Nephron (organoid): ENCODE results near the gene IL21.

Experiments
- H3K27ac Mint-ChIP-seq, 3 experiments: 2 replicates each; pipeline ENCODE4 v1.8.0; 2020; ENCODE audit warnings: mixed read lengths in 3 of 3, mild to moderate bottlenecking in 2 of 3, moderate library complexity in 1 of 3
- H3K27me3 Mint-ChIP-seq: 2 replicates; pipeline ENCODE4 v1.8.0; 2021; ENCODE audit warnings: low read depth, mild to moderate bottlenecking, moderate library complexity, mixed read lengths
- H3K36me3 Mint-ChIP-seq: 2 replicates; pipeline ENCODE4 v1.8.0; 2020; ENCODE audit warnings: low read depth, mixed read lengths
- H3K4me1 Mint-ChIP-seq: 2 replicates; pipeline ENCODE4 v1.8.0; 2020; ENCODE audit warnings: mixed read lengths
- H3K4me3 Mint-ChIP-seq, 3 experiments: 2 replicates each; pipeline ENCODE4 v1.8.0; 2020; ENCODE audit warnings: mild to moderate bottlenecking in 3 of 3, mixed read lengths in 3 of 3, moderate library complexity in 2 of 3
- H3K9me3 Mint-ChIP-seq: 2 replicates; pipeline ENCODE4 v1.8.0; 2020; ENCODE audit warnings: mixed read lengths
- TF ChIP-seq, protein P1 (sequence below), 3 experiments: fragments of 200-600 bp; sonication (generic); IDR thresholded peaks; one replicate each; pipeline ENCODE4 v1.5.0; 2021; ENCODE audit warnings: antibody characterized with exemption in 3 of 3; ENCODE audit not compliant: unreplicated experiment in 3 of 3

IL21 gene

DNA sequence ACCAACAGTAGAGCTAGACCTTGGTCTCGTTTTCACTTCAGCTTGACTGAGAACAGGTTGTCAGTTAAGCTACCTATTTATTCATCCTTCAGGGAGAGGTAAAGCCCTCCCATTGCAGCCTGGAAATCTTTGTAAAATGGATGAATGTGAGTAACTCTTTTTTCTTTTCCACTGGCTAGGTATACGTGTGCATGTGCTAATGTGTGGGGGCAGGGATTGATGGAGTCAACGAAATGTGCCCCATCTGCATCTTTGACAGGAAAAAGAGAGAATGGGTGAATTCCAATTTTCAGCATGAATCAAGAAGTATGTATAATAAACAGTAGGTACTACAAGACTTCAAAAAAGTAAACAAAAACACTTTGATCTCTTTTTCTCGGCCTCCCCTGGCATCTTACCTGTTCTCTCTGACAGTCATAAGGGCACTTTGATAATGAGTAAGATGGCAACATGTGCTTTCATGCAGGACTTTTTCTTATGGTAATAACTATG, at the start of gene IL21:
Gene IL21, minus strand, starts transcription at position 51 of the 492 bp plus-strand sequence. CDS start 55 bp downstream, outside the sequence.
- H3K4me3 Mint-ChIP-seq, result no peak within 1 kb of the TSS
- no peaks in the 10 kb centered on the region for H3K9me3 Mint-ChIP-seq
- H3K27ac Mint-ChIP-seq, result no peak within 1 kb of the TSS
- TF ChIP-seq, protein P1, sequence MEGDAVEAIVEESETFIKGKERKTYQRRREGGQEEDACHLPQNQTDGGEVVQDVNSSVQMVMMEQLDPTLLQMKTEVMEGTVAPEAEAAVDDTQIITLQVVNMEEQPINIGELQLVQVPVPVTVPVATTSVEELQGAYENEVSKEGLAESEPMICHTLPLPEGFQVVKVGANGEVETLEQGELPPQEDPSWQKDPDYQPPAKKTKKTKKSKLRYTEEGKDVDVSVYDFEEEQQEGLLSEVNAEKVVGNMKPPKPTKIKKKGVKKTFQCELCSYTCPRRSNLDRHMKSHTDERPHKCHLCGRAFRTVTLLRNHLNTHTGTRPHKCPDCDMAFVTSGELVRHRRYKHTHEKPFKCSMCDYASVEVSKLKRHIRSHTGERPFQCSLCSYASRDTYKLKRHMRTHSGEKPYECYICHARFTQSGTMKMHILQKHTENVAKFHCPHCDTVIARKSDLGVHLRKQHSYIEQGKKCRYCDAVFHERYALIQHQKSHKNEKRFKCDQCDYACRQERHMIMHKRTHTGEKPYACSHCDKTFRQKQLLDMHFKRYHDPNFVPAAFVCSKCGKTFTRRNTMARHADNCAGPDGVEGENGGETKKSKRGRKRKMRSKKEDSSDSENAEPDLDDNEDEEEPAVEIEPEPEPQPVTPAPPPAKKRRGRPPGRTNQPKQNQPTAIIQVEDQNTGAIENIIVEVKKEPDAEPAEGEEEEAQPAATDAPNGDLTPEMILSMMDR (IDR thresholded peaks at IDR 0.05; ENCODE audit: unreplicated experiment in 3 of 3), result no peak
- H3K4me1 Mint-ChIP-seq, result no peaks in the 10 kb centered on the region
- no peaks in the 10 kb centered on the region for H3K27me3 Mint-ChIP-seq
- H3K36me3 Mint-ChIP-seq, result no peaks in the 10 kb centered on the region

DNA sequence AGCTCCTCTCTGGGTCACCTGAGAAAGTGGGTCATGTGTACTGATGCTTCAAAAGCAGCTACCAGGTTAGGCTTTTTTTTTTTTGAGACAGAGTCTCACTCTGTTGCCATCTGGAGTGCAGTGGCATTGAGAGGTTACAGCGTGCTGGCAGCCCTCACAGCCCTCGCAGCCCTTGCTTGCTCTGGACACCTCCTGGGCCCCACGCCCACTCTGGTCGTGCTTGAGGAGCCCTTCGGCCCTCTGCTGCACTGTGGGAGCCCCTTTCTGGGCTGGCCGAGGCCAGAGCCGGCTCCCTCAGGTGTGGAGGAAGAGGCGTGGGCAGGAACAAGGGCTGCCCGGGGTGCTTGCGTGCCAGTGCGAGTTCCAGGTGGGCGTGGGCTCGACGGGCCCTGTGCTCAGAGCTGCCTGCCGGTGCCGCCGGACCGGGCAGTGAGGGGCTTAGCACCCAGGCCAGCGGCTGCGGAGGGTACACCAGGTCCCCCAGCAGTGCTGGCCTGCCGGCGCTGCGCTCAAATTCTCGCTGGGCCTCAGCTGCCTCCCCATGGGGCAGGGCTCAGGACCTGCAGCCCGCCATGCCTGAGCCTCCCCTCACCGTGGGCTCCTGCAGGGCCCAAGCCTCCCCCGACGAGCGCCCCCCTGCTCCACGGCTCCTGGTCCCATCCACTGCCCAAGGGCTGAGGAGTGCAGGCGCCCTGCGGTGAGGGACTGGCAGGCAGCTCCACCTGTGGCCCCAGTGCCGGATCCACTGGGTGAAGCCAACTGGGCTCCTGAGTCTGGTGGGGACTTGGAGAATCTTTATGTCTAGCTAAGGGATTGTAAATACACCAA, 49.3 kb upstream of the IL21 start:
- H3K36me3 Mint-ChIP-seq, result no peaks in the 10 kb centered on the region
- H3K4me1 Mint-ChIP-seq, result peaks cover 7% of the 10 kb centered on the region
- TF ChIP-seq, protein P1 (IDR thresholded peaks at IDR 0.05; ENCODE audit: unreplicated experiment in 3 of 3), result no peak
- H3K27me3 Mint-ChIP-seq, result no peaks in the 10 kb centered on the region
- H3K4me3 Mint-ChIP-seq, result no peak overlapping the region
- H3K9me3 Mint-ChIP-seq, result no peaks in the 10 kb centered on the region
- H3K27ac Mint-ChIP-seq, result no peak overlapping the region

DNA sequence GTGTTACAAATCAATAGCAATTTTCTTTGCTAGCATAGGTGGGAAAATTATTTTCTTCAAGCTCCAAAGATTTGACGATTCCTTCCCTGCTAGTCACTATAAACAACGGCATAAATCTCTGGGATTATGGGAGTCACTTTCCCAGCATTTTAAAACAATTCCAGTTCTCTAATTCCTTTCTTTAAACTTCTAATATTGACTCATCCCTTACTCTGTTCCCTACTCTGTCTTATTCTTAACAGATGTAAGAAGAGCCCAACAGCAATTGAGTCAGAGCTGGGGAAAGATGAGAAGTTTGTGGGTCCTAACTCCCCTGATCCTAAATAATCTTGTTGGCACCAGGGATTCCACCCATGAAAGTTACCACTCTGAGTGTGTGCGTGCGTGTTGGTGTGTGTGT, 47.4 kb upstream of the IL21 start:
- TF ChIP-seq, protein P1 (IDR thresholded peaks at IDR 0.05; ENCODE audit: unreplicated experiment in 3 of 3), result no peak
- H3K4me1 Mint-ChIP-seq, result peaks cover 7% of the 10 kb centered on the region
- no peak overlapping the region for H3K4me3 Mint-ChIP-seq
- H3K27ac Mint-ChIP-seq, result no peak overlapping the region
- no peaks in the 10 kb centered on the region for H3K36me3 Mint-ChIP-seq
- no peaks in the 10 kb centered on the region for H3K27me3 Mint-ChIP-seq
- no peaks in the 10 kb centered on the region for H3K9me3 Mint-ChIP-seq

DNA sequence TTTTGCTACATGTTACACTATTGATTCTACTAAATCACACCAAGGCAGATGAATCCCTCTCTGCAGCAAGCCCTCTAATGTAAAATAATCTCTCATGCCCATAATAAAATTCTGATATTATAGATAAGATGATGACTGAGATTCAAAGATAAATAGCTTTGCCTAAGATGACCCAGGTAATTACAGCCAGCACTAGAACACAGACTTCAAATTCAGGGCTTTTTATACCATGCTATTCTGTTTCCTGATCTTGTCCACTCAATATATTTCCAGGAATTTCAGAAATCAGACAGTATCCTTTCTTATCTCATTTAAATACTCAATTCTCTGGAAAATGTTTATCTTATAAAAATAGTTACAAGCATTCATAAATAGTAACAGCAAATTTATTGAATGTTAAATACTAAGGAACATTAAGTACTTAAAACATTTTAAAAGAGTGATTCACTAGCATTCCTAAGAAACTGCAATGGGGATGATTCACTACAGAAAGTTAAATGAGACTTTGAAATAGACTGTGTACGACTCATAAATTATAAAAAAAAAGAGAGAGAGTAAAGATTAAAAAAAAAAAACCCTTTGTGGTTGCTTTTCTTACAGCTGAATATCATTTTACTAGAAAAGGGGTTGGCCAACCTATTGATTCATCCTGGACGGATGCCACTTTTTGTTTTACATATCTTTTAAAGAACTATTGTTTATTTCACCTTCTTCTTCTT, 45.8 kb upstream of the IL21 start:
- H3K4me1 Mint-ChIP-seq, result peaks cover 11% of the 10 kb centered on the region
- TF ChIP-seq, protein P1 (IDR thresholded peaks at IDR 0.05; ENCODE audit: unreplicated experiment in 3 of 3), result no peak
- H3K9me3 Mint-ChIP-seq, result no peaks in the 10 kb centered on the region
- H3K27ac Mint-ChIP-seq, result peak overlapping the region in 1 of 3 experiments; percentile 32
- H3K36me3 Mint-ChIP-seq, result no peaks in the 10 kb centered on the region
- no peaks in the 10 kb centered on the region for H3K27me3 Mint-ChIP-seq
- no peak overlapping the region for H3K4me3 Mint-ChIP-seq

DNA sequence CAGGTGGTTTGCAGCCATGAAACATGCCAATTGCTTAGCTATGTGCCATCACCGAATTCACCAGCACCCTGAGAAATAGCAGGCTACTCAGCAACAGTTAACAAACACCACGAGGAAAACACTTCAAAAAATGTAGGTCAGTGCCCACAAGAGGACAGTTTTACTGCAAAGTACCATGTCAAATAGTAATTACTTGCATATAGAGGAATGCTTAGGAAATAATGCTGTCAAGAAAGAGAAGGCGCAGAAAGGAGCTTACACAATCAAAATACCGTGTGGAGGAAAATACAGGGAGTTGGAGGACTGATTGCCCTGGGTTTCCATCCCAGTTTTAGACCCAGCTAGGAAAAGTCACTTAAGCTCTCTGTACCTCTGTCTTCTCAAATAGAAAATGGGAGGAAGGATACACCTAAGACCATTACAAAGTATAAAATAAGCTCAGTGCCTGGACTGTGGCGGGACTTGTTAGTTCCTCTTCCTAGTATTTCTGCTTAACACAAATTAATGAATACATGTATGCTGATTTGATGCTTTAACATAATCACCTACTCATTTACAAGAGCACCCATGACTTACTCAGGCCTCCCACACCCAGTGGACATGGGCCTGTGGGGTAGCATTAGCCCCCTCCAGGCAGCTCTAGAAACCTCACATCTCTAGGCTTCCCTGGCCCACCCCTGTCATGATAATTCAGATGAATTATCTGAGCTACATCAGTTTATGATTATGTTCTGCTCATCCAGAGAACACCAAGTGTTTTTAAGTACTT, 44.5 kb upstream of the IL21 start:
- Mint-ChIP-seq H3K4me1 (peaks cover 11% of the 10 kb centered on the region), H3K27ac (no peak overlapping the region), H3K27me3 (no peaks in the 10 kb centered on the region), H3K4me3 (no peak overlapping the region), H3K9me3 (no peaks in the 10 kb centered on the region), H3K36me3 (no peaks in the 10 kb centered on the region)
- TF ChIP-seq, protein P1 (IDR thresholded peaks at IDR 0.05; ENCODE audit: unreplicated experiment in 3 of 3), result no peak
